HepG2 (cell line): ENCODE measurements around the gene MIA. TPM values are rescaled to one million over a fixed set of nuclear protein-coding genes. Genes with fewer than 3 reads are reported as not detected.
"Not testable (repeated sequence)": the region's sequence is repeated elsewhere in the genome, so short reads cannot be mapped to it uniquely, and the experiment has no call there.

Experiments
- ARID4A ChIP-seq: sonication (generic); formaldehyde crosslinking; IDR thresholded peaks from 2 replicates; pipeline ENCODE4 v1.5.0; 2020; ENCODE audit warnings: mild to moderate bottlenecking, missing genetic modification reagents, borderline replicate concordance
- HNF4A ChIP-seq: sonication (generic); formaldehyde crosslinking; IDR thresholded peaks from 2 replicates; pipeline ENCODE4 v1.4.0; 2020; ENCODE audit warnings: missing genetic modification reagents
- NR2F6 ChIP-seq, 2 experiments: IDR thresholded peaks; 2 replicates each; pipeline ENCODE4 v1.6.1; 2016; ENCODE audit warnings: antibody characterized with exemption in 1 of 2, mild to moderate bottlenecking in 1 of 2
- PHF21A ChIP-seq: sonication (generic); formaldehyde crosslinking; IDR thresholded peaks from 2 replicates; pipeline ENCODE4 v1.5.0; 2020; ENCODE audit warnings: mild to moderate bottlenecking, missing genetic modification reagents
- RAD21 ChIP-seq: fragments of 450-650 bp; formaldehyde crosslinking; IDR thresholded peaks from 2 replicates; pipeline ENCODE4 v1.5.0; 2020; ENCODE audit warnings: mild to moderate bottlenecking
- RXRA ChIP-seq: sonication (generic); formaldehyde crosslinking; IDR thresholded peaks from 2 replicates; pipeline ENCODE4 v1.5.1; 2020; ENCODE audit warnings: missing genetic modification reagents
- RXRB ChIP-seq: IDR thresholded peaks from 2 replicates; pipeline ENCODE4 v1.6.1; 2016; ENCODE audit warnings: borderline replicate concordance, missing genetic modification reagents, missing compliant biosample characterization
- SAP130 ChIP-seq: IDR thresholded peaks from 2 replicates; pipeline ENCODE4 v1.6.1; 2016; ENCODE audit warnings: low read depth
- STAG1 ChIP-seq: sonication (generic); formaldehyde crosslinking; IDR thresholded peaks from 2 replicates; pipeline ENCODE4 v1.4.0; 2020; ENCODE audit warnings: missing genetic modification reagents
- THRA ChIP-seq: sonication (generic); formaldehyde crosslinking; IDR thresholded peaks from 2 replicates; pipeline ENCODE4 v1.4.0; 2020; ENCODE audit warnings: missing genetic modification reagents, borderline replicate concordance
- ZNF121 ChIP-seq: sonication (generic); formaldehyde crosslinking; IDR thresholded peaks from 2 replicates; pipeline ENCODE4 v1.5.0; 2020; ENCODE audit warnings: mild to moderate bottlenecking, missing genetic modification reagents
- ZNF281 ChIP-seq: sonication (generic); formaldehyde crosslinking; IDR thresholded peaks from 2 replicates; pipeline ENCODE4 v1.4.0; 2020; ENCODE audit warnings: missing genetic modification reagents, borderline replicate concordance
- polyA plus RNA-seq, 8 experiments: library from polyadenylated mRNA; depleted of rRNA in 3 of 8; stranded (reverse) in 7 of 8; unstranded in 1 of 8; fragments of >200 nt; fragmentation: Illumina TruSeq in 4 of 8; extraction: Trizol in 4 of 8; gene quantifications; 2 replicates each; pipeline versions ENCODE4 v1.2.1 to v1.2.3, GENCODE V29; 2011 to 2016; ENCODE audit warnings: low read depth in 4 of 8, missing spikeins in 1 of 8, mixed read lengths in 1 of 8; ENCODE audit not compliant: insufficient read depth in 1 of 8
- total RNA-seq, 5 experiments: library from RNA; depleted of rRNA; stranded (reverse); fragments of >200 nt; fragmentation: Illumina TruSeq; extraction: Trizol; gene quantifications; 2 replicates each; pipeline ENCODE4 v1.2.3, GENCODE V29; 2016; ENCODE audit warnings: low read depth in 1 of 5
- TF ChIP-seq, protein P1 (sequence below): sonication (generic); formaldehyde crosslinking; IDR thresholded peaks from 2 replicates; pipeline ENCODE4 v1.5.1; 2020; ENCODE audit warnings: mild to moderate bottlenecking, missing genetic modification reagents, moderate library complexity

Gene MIA
- total and polyA plus RNA-seq, 2 of the 13 experiments (the other 11 are each of a cell fraction or from before 2014, with no cell fraction given) = 0.61 TPM; not detected in 1

DNA sequence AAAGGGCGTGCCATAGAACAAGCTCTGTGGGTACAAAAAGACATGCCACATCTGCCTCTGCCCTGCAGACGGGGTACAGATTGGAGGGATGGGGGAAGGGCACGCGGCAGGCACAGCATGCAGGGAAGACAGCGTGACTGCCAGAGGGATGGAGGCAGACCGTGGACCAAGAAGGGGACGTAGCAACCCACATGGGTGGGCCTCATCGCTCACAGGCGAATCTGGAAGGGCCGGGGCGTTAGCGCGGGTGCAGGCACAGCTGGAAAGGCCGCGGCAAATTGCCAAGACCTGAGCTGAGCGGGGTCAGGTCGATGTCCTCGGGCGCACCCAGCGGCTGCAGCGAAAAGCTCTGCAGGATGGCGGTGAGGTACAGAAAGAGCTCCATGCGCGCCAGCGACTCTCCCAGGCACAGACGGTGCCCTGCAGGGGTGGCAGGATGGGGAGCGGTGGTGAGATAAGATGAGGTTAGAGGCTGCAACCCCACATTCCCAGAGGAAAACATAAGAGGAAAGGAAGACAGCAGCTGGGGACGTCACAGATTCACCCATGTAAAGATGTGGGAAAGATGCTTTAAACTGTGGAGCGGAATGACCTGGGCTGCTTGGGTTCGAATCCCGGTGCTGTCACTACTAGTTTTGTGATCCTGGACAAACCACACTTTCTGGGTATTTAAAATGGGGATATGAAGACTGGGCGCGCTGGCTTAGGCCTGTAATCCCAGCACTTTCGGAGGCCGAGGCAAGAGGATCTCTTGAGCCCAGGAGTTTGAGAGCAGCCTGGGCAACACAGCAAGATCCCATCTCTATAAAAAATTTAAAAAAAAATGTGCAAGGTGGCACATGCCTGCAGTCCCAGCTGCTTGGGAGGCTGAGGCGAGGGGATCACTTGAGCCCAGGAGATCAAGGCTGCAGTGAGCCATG is 43.4 kb downstream of the MIA start (continued):
- TF ChIP-seq HNF4A (CRISPR knock-in tag) = peak; percentile 25; the same call in 1 of the 2 replicates
- TF ChIP-seq ZNF121 (CRISPR knock-in tag) = peak; percentile 63
- TF ChIP-seq RXRA (CRISPR knock-in tag) = peak; percentile 92
- TF ChIP-seq NR2F6 (IDR thresholded peaks at IDR 0.05) = not testable (repeated sequence)
- TF ChIP-seq NR2F6 (CRISPR knock-in tag; IDR thresholded peaks at IDR 0.05) = peak; percentile 55; the same call in 1 of the 2 replicates
- TF ChIP-seq SAP130 (CRISPR knock-in tag) = peak; percentile 24; the same call in 1 of the 2 replicates
- TF ChIP-seq RXRB (CRISPR knock-in tag) = peak; percentile 83
- peak; percentile 13; the same call in 1 of the 2 replicates for TF ChIP-seq RAD21
- 0 out of 2 replicates have a peak, but pooled peaks have one; percentile 18 for TF ChIP-seq ARID4A (CRISPR knock-in tag)
- TF ChIP-seq ZNF281 (CRISPR knock-in tag) = 0 out of 2 replicates have a peak, but pooled peaks have one; percentile 51
- 0 out of 2 replicates have a peak, but pooled peaks have one; percentile 19 for TF ChIP-seq PHF21A (CRISPR knock-in tag)
- TF ChIP-seq STAG1 = peak; percentile 59
- peak; percentile 92 for TF ChIP-seq THRA (CRISPR knock-in tag)
- TF ChIP-seq, protein P1, sequence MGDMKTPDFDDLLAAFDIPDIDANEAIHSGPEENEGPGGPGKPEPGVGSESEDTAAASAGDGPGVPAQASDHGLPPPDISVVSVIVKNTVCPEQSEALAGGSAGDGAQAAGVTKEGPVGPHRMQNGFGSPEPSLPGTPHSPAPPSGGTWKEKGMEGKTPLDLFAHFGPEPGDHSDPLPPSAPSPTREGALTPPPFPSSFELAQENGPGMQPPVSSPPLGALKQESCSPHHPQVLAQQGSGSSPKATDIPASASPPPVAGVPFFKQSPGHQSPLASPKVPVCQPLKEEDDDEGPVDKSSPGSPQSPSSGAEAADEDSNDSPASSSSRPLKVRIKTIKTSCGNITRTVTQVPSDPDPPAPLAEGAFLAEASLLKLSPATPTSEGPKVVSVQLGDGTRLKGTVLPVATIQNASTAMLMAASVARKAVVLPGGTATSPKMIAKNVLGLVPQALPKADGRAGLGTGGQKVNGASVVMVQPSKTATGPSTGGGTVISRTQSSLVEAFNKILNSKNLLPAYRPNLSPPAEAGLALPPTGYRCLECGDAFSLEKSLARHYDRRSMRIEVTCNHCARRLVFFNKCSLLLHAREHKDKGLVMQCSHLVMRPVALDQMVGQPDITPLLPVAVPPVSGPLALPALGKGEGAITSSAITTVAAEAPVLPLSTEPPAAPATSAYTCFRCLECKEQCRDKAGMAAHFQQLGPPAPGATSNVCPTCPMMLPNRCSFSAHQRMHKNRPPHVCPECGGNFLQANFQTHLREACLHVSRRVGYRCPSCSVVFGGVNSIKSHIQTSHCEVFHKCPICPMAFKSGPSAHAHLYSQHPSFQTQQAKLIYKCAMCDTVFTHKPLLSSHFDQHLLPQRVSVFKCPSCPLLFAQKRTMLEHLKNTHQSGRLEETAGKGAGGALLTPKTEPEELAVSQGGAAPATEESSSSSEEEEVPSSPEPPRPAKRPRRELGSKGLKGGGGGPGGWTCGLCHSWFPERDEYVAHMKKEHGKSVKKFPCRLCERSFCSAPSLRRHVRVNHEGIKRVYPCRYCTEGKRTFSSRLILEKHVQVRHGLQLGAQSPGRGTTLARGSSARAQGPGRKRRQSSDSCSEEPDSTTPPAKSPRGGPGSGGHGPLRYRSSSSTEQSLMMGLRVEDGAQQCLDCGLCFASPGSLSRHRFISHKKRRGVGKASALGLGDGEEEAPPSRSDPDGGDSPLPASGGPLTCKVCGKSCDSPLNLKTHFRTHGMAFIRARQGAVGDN (CRISPR knock-in tag) = peak; percentile 48
